COLO668 (cell line): ENCODE measurements around the gene AGBL1.

Experiments
- DNase-seq: peaks from one replicate; lab custom pipeline; 2025; ENCODE audit not compliant: unreplicated experiment; lab: John Stamatoyannopoulos, UW

Gene AGBL1

DNA sequence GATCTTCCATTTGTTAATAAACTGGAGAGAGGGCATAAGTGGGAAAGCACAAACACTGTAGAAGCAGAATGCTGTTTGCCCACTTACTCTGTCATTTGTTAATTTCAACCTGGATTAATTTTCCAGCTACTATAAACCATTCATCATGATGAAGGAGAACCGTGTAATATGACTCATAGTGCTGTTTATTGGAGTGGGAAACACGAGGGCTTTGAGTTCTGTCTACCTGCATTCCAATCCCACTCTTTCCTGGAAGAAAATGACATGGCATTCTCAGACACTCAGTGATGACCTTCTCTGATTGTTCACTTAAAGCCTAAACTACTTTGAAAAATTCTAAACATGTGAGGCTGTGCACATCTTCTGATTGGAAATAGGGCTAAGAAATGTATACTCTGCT, 826.7 kb downstream of the AGBL1 start:
- DNase-seq: no peak

DNA sequence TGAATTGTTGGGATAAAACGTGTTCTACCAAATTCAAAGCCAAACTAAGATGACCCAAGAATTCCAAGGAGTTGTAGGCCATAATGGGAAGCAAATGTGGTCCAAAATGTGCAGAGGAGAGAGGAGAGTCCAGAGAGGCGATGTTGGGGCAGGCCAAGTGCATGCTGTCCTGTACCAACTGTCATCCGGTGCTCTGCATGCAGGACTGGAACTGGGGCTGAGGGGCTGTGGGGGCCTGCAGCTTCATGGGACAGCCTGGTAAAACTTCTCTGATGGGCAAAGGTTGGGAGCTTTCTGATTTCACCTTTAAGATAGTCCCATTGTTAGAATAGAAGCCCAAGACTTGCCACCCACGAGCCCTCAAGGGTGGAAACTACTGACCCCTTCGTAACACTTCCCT, 831.4 kb downstream of the AGBL1 start:
- no peak for DNase-seq

DNA sequence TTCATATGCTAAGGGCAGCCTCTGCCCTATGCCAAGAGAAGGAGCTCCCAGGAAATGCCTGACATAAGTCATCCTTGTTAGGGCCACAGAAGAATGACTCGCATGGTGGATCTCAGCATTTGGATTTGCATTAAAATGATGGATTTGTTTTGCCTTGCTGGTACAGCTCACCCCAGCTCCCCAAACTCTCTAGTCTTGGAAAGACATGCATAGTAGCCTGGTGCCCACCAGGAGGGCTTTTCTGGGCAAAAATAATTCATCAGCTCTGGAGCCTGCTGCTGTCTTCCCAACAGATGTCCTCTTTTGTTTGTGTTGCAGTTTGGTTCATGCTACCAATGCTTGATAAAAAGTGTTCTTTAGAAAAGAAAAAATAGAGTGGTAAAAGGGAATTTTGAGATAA, 833.0 kb downstream of the AGBL1 start:
- DNase-seq: no peak

GRCh38 chr15:86915811-86916331, 836.2 kb downstream of the AGBL1 start:
- peak; percentile 5 for DNase-seq

DNA sequence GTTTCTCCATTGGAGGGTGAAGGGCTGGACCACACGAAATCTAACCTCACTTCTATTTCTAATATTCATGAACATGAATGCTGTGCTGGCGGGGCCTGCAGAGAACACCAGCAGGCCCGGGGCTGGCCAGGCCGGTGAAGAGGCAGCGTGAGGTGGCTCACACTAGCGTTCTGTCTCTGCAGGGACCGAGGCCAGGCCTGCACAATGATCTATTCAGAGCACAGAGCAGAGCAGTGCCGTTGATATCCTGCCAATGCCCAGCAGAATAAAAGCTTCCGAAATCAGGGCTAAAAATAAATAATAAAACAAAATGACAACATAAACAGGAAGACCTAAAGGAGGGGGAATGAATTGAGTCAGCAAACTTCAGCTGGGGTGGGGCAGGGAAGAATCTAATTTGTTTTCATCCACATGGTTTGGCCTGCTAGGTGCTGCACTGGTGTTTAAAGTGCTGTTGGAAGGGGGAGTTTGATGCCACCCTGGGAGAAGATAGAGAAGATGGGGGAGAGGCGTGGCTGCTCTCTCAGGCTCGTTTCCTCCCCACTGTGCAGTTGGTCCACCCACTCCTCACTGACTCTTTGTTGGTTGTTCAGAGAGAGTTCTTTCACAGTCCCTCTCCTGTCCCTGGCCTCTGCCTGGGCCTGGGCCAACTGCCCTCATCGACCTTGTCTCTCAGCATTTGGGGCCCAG, 837.1 kb downstream of the AGBL1 start:
- DNase-seq: no peak

DNA sequence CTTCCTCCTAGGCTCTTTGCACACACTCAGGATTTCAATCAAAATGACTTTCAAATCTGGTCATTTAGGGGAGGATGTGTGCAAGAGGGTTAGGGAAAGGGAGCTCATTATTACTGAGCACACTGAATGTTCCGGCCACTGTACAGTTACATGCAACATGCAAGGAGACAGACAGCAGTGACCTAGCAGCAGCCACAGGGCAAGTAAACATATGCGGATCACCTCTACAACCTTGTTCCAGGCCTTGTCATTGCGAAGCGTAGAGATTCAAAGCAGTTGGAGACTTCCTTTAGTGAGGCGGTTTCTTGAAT, 837.6 kb downstream of the AGBL1 start:
- no peak for DNase-seq

DNA sequence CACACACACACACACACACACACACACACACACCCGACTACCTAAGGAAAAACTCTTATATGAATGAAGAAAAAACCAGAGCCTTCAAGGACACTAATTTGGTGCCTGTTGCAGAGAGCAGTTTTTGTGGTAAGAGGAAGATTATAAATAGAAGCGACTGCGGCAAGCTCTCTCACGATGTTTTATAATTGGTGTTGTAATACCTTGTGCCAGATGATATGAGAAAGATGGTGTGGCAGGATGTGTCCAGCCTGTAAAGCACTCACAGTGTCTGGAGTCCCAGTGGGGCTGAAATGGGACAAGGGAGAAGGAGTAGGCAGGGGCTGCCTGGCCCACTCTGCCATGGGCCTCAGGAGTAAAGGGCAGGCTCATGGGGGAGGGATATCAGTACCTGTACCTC, 839.9 kb downstream of the AGBL1 start:
- no peak for DNase-seq

DNA sequence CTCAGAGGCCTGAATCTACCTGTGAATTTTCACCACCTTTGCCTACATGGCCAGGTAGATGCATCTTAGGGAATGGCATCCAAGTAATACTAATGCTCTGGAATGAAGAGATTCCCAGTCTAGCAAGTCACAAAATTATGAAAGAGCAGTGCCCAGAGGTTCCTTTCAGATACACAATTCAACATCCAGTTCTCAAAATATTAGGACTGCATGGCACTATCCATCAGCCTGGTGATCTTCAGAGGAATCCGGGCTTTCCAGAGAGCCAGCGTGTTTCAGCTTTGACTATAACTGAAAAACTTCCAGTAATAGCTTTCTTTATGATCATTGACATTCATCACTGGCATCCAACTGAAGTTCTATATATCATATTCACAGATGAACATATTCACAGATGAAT, 849.8 kb downstream of the AGBL1 start:
- no peak for DNase-seq

GRCh38 chr15:86932456-86932855, 852.8 kb downstream of the AGBL1 start:
- DNase-seq: no peak

GRCh38 chr15:86935841-86936240, 856.2 kb downstream of the AGBL1 start:
- no peak for DNase-seq

- DNase-seq: no peak
Observed at GRCh38 chr15:86942285-86942684, 862.6 kb downstream of the AGBL1 start.

DNA sequence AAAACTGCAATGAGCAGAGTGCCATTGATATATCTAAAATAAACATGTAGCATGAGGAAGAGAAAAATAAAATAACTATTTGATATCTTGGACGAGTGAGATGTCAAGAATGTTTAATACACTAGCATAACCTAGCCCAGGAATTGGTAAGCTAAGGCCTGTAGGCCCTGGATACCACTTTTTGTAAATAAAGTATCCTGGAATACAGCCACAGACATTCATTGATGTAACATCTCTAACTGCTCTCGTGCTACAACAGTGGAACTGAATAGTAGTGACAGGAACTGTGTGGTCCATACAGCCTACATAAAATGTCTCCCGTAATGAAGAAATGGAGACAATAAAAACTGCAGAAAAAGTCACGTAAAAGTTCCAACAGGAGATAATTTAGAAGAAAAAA, 869.0 kb downstream of the AGBL1 start:
- no peak for DNase-seq

GRCh38 chr15:86959254-86959653, 879.6 kb downstream of the AGBL1 start:
- no peak for DNase-seq

DNA sequence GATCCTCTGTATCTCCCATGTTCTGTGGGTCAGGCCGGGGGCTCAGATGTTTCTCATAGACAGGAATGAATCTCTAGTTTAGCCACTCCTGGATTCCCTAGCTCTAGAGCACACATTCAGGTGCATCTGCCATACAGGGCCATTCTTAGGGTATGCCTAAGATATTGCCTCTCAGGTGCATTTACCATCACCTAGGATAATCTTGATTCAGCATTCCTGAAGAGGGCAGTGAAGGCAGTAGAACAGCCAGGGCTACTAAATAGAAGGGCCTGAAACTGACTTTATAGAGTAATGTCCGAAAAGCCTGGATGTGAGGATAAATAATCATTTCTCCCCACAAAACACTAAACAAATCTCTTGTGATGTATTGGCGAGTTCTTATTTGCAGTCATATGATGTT, 882.0 kb downstream of the AGBL1 start:
- no peak for DNase-seq

DNA sequence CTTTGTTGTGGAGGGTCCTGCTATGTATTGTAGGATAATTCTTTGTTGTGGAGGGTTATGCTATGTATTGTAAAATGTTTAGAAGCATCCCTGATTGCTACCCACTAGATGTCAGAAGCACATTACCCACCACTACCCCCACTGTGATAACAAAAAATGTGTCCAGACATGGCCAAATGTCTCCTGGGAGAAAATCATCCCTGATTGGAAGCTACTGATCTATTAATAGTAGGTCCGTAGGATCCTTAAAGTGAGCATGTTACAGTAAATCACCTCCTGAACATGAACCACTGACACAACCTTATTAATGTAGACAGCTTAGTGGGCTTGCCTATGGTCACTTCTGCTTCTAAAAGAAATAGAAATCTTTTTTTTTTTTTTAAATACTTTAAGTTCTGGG, 884.6 kb downstream of the AGBL1 start:
- no peak for DNase-seq

DNA sequence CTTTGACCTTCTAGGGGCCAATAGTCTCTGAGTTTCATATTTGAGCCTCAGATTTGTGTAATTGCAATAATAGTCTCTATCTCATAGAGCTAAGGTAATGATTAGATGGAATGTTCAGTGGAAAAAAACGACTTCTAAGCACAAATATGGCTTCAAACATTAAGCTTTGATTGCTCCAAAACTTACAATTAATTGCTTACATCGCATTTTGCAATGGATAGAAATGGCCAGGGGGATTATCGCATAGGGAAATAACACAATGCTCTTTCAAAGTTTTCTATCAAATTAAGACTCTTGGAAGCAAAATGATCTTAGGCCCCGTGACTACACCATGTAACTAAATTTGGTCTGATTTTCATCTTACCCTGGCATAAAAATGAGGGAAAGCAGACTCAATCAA, 888.6 kb downstream of the AGBL1 start:
- DNase-seq: no peak

DNA sequence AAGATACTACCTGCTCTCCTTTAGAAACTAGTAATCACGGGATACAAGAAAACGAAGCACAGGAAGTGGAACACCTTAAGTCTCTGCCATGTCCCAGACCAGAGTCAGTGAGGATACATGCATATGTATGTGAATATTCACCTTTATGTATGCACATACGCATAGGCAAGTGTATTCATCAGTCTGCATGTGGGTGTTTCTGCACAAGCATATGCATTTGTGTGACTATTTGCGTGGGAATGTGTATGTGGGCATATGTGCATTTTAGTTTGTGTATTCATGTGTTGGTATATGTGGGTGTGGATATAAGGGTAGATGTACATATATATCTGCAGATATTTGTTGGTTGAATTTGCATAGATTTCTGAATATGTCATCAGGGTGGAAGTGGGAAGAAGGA, 889.7 kb downstream of the AGBL1 start:
- DNase-seq: no peak

GRCh38 chr15:86973284-86973844, 893.7 kb downstream of the AGBL1 start:
- DNase-seq: no peak

DNA sequence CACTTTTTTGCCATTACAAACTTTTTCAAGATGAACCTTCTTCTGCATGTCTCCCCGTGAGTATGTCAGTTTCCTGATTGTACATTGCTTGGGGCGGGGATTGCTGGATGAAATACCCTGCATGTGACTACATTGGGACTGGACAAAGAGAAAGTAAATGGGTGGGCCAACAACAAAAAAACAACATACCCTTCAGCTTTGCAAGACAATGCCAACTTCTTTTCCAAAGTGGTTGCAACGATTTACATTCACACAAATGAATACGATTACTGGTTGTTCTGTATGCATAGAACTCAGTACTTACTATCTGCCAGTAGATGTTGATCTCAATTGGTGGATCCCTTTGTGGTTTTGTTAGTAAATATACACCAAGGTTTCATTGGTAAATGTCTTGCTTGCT, 908.4 kb downstream of the AGBL1 start:
- DNase-seq: no peak

- no peak for DNase-seq
Observed at GRCh38 chr15:87021751-87022150, 942.1 kb downstream of the AGBL1 start.

DNA sequence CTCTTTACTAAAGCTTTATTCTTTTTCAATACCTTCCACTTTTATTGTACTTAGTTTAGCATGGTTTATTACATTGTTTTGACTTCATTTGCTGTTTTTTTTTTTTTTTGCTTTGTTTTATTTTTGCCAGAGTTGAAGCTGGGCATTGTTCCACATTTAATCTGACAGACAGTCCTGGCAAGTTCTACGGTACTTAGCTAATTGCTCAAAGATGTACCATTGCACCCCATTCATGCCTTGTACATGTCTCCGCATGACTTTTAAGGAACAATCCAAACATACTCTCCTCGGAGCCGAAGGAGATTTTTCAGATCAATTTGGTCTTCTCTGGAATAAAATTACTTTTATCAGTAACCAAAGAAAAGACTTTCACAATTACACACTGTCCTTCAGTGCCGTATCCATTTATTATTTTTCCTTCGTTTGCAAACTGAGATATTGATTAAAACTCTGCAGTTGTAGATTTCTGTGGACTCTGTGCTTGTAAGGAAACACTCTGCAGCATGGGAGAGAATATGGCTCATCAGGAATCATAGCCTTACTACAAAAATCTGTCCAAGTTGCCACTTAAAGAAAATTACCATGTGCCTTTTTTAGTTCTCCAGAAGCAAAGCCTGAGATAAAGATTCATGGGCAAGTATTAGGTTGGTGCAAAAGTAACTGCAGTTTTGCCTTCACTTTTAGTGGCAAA, 952.0 kb downstream of the AGBL1 start:
- no peak for DNase-seq

- no peak for DNase-seq
Observed at GRCh38 chr15:87032295-87032694, 952.6 kb downstream of the AGBL1 start.

DNA sequence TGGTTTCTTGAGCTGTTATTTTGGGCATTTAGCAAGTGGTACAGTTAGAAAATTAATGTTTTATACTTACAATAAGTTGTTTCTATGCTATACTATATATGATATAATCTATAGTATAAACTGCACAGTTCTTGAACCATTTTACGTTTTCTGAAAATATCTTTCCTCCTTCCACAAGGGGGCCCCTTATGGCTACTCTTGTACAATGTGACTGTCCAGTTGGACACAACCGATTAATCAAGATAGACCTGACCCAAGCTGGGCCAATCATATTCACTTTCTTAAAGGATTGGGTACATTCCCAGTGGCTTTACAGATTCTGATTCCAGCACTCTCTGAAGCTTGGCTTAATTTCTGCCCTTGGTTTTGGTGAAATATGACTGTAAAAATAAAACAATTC, 953.4 kb downstream of the AGBL1 start:
- DNase-seq: no peak
